Measurements from ENCODE around the gene LTN1.
A peak's percentile ranks its signal among the peaks of the same experiment; 100 is the strongest.

Gene LTN1

GRCh38 chr21:28928578-28929420 is 63.9 kb downstream of the LTN1 start:
- DNase-seq: no peak

- no peak for DNase-seq
These were observed 65.5 kb downstream of the LTN1 start for GRCh38 chr21:28927130-28927529.

GRCh38 chr21:28923439-28923975 is 69.2 kb downstream of the LTN1 start:
- no peak for DNase-seq

GRCh38 chr21:28922368-28922767 is 70.3 kb downstream of the LTN1 start:
- DNase-seq: no peak

DNA sequence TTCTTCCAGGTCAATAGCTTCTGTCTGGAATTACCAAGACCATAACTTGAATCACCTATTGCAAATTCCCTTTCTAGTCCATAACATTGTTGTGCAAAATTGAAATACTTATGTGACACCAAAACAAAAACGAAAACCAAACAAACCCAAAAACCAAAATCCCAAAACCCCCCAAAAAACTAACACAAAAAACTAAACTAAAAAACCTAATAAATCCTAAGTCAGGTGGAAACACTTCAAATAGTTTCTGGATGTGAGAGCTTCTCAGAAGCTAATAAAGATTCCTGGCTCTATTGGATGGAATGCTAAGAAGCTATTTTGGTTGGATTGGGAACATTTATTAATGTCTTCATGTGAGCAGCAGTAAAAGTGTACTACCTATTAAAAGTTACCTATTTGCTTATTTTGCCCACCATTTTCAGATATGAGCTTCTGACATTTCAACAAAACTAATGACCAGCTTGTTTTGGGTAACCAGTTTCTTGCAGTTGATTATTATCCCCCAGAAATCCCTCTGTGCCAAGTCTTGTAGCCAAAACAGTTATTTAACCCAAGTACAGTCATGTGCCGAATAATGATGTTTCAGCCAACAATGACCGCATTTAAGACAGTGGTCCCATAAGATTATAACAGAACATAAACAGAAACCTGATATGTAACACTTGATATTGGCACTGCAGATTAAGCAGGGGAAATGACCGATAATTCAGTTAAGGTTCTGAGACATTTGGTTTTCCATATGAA is 76.4 kb downstream of the LTN1 start:
- no peak for DNase-seq

DNA sequence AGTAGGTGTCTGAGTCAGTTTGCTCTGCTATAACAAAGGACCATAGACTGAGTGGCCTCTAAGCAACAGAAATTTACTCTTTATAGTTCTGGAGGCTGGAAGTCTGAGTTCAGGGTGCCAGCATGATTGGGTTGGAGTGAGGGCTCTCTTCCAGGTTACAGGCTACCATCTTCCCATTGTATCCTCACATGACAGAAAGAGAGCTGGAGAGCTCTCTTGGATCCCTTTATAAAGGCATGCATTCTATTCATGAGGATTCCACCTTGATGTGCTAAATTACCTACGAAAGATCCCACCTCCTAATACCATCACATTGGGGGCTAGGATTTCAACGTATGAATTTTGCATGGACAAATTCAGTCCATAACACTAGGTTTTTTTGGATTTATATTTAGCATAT is 79.6 kb downstream of the LTN1 start:
- DNase-seq: no peak

- DNase-seq: no peak
These were observed 82.3 kb downstream of the LTN1 start for GRCh38 chr21:28910280-28910887.

GRCh38 chr21:28908351-28908750 is 84.3 kb downstream of the LTN1 start:
- no peak for DNase-seq

- DNase-seq: no peak
These were observed 85.8 kb downstream of the LTN1 start for GRCh38 chr21:28906841-28907240.

DNA sequence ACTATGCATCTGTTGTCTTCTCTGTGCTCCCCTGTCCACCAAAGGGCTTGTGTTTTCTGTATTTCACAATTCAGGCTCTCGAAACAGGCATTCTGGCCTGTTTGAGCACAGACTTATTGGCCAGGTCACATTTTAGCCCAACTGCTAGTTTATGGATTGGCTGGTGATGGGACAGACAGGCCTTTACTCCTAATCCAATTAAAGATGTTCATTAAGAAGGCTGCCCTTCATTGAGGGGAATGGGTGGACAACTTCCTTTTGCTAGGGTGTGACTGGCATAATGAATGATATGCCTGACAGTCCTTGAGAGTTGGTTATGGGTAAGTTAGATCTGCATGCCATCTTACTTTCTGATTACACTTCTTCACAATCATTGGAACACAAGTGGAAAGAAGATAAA is 86.4 kb downstream of the LTN1 start:
- no peak for DNase-seq

- DNase-seq: no peak
These were observed 87.7 kb downstream of the LTN1 start for GRCh38 chr21:28904961-28905435.

DNA sequence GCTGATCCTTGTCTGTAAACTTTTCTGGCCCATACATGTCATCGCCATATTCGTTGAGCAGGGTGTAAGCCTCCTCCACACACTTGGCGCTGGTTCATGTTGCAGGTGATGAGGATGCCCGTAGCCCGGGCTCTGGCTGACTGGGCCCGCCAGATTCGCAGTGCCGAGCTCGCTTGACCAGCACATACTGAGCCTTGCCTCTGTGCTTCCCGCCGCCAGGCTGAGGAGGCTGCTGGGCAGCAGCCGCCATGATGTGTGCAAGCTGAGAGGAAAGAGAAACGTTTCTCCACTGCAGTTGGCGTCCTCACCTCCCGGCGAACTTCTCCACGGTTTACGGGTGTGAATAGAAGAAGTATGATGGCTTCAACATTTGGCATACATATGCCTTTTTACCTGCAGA is 89.2 kb downstream of the LTN1 start:
- DNase-seq: no peak

DNA sequence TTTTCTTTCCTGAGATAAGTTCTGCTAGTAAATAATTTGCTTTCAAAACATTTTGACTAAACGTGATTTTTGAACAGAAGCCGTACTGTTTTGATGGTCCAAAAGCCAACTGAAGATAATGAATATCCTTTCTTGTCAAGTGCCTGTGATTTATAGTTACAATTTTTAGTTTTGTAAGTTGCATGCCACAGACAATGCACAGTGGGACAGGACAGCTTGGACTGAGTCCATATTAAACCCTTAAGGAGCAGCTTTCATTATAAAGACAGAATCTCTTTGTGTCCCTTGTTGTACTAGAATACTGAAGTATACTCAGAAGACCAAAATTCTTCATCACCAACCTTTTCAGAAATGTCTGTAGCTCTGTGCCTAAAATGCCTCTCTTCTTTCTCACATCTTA is 92.2 kb downstream of the LTN1 start:
- DNase-seq: no peak

- DNase-seq: no peak
These were observed 92.9 kb downstream of the LTN1 start for GRCh38 chr21:28899744-28900143.

DNA sequence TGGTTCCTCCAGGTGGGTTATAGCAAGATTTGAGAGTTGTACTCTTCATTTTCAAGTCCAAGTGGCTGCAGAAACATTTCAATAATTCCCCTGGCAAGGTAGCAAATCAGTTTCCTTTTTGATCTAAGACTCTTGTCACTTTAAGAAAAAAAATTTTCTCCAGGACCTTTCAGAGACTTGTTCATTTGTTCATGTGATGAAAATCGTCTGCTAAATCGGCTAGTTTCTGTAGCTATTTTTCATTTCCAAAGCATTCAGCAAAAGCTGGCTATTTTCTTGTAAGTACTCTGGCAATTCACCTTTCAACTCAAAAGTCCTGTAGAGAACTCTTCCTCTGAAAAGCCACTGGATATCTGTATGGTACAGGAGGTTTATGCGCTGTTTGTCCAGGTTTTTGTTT is 93.5 kb downstream of the LTN1 start:
- DNase-seq: no peak

DNA sequence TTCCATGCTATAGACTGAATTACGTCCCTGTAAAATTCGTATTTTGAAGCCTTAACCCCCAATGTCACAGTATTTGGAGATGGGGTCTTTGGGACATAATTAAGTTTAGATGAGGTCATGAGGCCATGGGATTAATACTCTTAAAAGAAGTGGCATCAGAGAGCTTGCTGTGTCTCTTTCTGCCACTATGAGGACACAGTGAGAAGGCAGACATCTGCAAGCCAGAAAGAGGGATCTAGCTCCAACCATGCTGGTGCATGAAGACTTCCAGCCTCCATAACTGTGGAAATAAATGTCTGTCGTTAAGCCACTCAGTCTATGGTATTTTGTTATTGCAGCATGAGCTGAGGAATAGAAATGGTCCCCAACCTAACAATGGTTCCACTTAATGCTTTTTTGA is 99.0 kb downstream of the LTN1 start:
- no peak for DNase-seq

DNA sequence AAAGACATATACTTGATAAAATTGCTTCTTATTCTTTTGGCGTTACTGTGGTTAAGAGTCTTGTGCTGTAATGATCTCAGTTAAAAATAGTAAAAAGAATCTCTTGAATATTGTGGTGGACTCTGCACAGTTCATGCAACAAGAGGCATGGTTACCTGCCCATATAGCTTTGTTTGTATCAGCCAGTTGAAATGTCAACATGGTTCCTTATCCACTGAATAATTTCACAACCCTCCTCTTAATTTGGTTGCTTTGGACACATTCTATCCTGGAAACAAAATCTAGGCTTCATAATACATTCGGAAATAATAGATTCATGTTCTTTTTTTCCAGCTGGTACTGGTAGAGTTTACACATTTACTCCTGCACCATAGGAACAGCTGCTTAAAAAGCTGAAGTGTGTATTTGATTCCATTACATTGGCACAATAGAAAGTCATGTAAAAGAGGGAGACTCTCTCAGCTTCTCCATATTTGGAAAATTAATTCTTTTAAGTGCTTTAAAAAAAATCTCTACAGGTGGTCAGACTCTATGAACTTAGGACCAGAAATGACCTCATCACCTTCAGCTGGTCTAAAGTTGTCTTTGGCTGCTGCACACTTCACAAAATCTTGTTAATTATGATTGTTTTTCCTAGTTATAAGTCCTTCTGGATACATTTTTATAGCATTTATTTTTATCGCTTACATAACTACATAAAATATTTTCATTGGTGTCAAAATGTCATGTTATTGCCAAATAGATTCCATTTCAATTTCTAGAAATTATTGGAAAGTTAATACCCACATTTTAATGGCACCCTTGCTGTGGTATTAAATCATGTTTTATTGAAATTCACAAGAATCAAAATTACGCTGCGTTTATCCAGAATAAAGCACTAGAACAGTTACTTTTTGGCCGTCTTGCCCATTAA is 100.2 kb downstream of the LTN1 start:
- no peak for DNase-seq

DNA sequence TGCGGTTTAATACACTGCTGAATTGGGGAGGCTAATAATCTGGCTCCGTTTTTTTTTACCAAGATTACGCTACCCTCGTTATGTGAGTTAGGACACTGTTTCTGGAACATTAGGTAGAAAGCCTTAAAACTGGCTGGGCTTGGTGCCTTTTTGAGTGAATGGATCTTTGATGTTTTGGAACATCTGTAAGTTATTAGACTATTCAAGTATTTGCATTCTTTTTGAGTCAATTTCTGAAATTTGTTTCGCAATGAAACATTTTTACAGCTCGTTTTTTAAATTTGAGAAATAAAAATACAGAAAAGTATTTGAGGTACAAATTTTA is 106.9 kb downstream of the LTN1 start:
- DNase-seq: no peak

- peak; percentile 66 to 90 for DNase-seq
These were observed 107.5 kb downstream of the LTN1 start for GRCh38 chr21:28884976-28885852.

- no peak for DNase-seq
These were observed 108.2 kb downstream of the LTN1 start for GRCh38 chr21:28884481-28884880.

DNA sequence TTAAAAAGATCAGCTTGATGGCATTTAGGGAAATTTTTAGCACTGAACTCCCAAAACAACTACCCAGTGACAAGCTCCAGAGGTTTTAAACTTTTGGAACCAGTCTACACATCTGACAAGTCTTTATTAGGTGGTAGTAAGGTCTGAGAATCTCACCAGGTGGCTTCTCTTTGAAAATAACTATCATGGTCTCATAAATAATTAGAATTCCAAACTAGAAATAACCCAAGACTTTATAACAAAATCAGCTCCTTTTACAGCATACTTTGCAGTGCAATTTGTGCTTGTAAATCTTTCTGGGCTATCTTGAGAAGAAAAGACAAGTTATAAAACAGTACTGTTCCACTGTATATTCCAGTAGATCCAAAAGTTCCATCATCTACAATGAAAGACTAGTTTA is 108.7 kb downstream of the LTN1 start:
- no peak for DNase-seq

DNA sequence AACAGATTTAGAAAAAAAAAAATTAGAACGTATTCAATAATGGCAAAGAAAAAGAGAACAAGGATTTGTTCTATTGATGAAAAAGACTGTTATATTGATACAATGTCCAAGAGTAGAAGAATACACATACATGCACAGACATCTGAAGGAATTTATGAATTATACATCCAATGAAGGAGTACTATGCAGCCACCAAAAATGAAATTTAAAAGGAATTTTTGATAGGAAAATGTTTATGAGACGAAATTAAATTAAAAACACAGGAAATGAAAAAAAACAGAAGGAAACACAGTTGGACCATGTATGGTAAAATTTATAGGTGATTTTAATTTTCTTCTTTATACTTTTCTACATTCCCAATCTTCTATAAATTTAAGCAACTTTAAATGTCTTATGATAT is 110.3 kb downstream of the LTN1 start:
- DNase-seq: no peak

Measured in bone marrow (tissue), 2 donors.